ENCODE results near the gene ZNF219. TPM values are rescaled to one million over a fixed set of nuclear protein-coding genes. Genes with fewer than 3 reads are reported as not detected.

The ZNF219 gene
- polyA plus RNA-seq, 1 donor from 2014 or later, result 40.6 TPM

DNA sequence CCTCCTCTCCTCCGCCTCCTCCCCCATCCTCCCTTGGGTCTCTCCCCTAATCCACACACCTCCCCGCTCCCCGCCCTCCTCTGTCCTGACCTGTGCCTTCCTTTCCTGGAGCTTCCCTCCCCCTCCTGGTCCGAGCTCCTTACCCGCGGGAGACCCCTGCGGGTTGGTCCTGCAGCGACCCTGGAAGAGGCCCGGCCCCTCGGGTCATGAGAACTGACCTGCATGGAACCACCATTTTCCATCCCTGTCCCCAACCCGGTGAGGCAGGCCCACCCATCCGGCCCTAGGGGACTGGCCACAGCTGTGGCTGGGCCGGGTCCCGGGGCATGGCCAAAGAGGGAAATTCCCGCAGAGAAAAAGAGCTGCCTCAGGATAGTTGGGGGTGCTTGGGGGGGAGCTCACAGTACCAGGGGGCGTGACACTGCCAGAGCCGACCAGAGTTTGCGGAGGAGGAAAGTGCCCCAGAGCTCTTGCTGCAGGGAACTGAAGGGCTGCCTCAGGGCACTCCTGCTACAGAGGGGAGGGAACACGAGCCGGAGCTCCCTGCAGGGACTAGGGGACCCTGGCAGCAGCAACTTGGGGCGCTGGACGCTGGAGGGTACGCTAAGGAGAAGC, 27.7 kb downstream of the ZNF219 start:
- Histone ChIP-seq H3F3A (ENCODE audit: insufficient read depth, low read length, poor library complexity, severe bottlenecking) (peaks cover 4% of the 10 kb centered on the region), H3K36me3 (ENCODE audit: insufficient read depth, low read length) (peaks cover 4% of the 10 kb centered on the region), H3K9ac (ENCODE audit: low read length) (peak overlapping the region; percentile 92), H3K4me3 (ENCODE audit: low read length) (peak overlapping the region; percentile 78), H3K9me3 (ENCODE audit: low read length) (no peaks in the 10 kb centered on the region), H3K4me2 (ENCODE audit: low read length) (peak overlapping the region; percentile 99), H3K27ac (ENCODE audit: low read length) (peak overlapping the region; percentile 71), H3K27me3 (ENCODE audit: insufficient read depth, low read depth, low read length) (no peaks in the 10 kb centered on the region), H3K79me2 (replicated peaks; ENCODE audit: insufficient read depth, low read length) (peaks cover 7% of the 10 kb centered on the region), H2AFZ (ENCODE audit: low read depth, low read length) (peak overlapping the region; percentile 17), H3K9me2 (ENCODE audit: insufficient read depth, low read length) (no peaks in the 10 kb centered on the region), H4K20me1 (ENCODE audit: insufficient read depth) (no peaks in the 10 kb centered on the region)
- no peak for TF ChIP-seq MXI1 (conservative IDR thresholded peaks at IDR 0.05; ENCODE audit: poor library complexity, severe bottlenecking)
- TF ChIP-seq RAD21 (conservative IDR thresholded peaks at IDR 0.05), result no peak
- TF ChIP-seq, protein P1, sequence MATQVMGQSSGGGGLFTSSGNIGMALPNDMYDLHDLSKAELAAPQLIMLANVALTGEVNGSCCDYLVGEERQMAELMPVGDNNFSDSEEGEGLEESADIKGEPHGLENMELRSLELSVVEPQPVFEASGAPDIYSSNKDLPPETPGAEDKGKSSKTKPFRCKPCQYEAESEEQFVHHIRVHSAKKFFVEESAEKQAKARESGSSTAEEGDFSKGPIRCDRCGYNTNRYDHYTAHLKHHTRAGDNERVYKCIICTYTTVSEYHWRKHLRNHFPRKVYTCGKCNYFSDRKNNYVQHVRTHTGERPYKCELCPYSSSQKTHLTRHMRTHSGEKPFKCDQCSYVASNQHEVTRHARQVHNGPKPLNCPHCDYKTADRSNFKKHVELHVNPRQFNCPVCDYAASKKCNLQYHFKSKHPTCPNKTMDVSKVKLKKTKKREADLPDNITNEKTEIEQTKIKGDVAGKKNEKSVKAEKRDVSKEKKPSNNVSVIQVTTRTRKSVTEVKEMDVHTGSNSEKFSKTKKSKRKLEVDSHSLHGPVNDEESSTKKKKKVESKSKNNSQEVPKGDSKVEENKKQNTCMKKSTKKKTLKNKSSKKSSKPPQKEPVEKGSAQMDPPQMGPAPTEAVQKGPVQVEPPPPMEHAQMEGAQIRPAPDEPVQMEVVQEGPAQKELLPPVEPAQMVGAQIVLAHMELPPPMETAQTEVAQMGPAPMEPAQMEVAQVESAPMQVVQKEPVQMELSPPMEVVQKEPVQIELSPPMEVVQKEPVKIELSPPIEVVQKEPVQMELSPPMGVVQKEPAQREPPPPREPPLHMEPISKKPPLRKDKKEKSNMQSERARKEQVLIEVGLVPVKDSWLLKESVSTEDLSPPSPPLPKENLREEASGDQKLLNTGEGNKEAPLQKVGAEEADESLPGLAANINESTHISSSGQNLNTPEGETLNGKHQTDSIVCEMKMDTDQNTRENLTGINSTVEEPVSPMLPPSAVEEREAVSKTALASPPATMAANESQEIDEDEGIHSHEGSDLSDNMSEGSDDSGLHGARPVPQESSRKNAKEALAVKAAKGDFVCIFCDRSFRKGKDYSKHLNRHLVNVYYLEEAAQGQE (IDR thresholded peaks at IDR 0.05; ENCODE audit: borderline replicate concordance), result peak; percentile 68
- TF ChIP-seq CTCF (IDR thresholded peaks at IDR 0.05; ENCODE audit: poor library complexity, severe bottlenecking), result peak; percentile 28
- TF ChIP-seq EZH2 (IDR thresholded peaks at IDR 0.05; ENCODE audit: borderline replicate concordance, insufficient read depth, low read length, poor library complexity, severe bottlenecking), result no peak
- no peak for TF ChIP-seq POLR2AphosphoS5 (IDR thresholded peaks at IDR 0.05)
- no peak for TF ChIP-seq EP300 (conservative IDR thresholded peaks at IDR 0.05; ENCODE audit: poor library complexity, severe bottlenecking)
- no peak for TF ChIP-seq SMC3 (conservative IDR thresholded peaks at IDR 0.05; ENCODE audit: poor library complexity)
- no peak for TF ChIP-seq TAF1 (IDR thresholded peaks at IDR 0.05; ENCODE audit: low read depth)

GRCh38 chr14:21070083-21070609, 28.3 kb downstream of the ZNF219 start, which contains the start of gene ARHGEF40:
TSS of gene ARHGEF40 (plus strand) at chr14:21070304. CDS start at chr14:21070397, 93 bp downstream.
- TF ChIP-seq, protein P1 (IDR thresholded peaks at IDR 0.05; ENCODE audit: borderline replicate concordance), result no peak
- peak; percentile 3 for TF ChIP-seq POLR2AphosphoS5 (IDR thresholded peaks at IDR 0.05)
- Histone ChIP-seq H3K79me2 (replicated peaks; ENCODE audit: insufficient read depth, low read length) (peaks cover 7% of the 10 kb centered on the region), H2AFZ (ENCODE audit: low read depth, low read length) (peak within 1 kb of the TSS; percentile 88), H3K27ac (ENCODE audit: low read length) (peak within 1 kb of the TSS; percentile 88), H4K20me1 (ENCODE audit: insufficient read depth) (no peaks in the 10 kb centered on the region), H3K9me3 (ENCODE audit: low read length) (no peaks in the 10 kb centered on the region), H3K4me3 (ENCODE audit: low read length) (peak within 1 kb of the TSS; percentile 78), H3K9me2 (ENCODE audit: insufficient read depth, low read length) (no peaks in the 10 kb centered on the region), H3K36me3 (ENCODE audit: insufficient read depth, low read length) (no peaks in the 10 kb centered on the region), H3K4me2 (ENCODE audit: low read length) (peak within 1 kb of the TSS; percentile 99), H3K27me3 (ENCODE audit: insufficient read depth, low read depth, low read length) (no peaks in the 10 kb centered on the region), H3F3A (ENCODE audit: insufficient read depth, low read length, poor library complexity, severe bottlenecking) (peaks cover 4% of the 10 kb centered on the region), H3K9ac (ENCODE audit: low read length) (peak within 1 kb of the TSS; percentile 92)

Measured in neural cell (in vitro differentiated cells).